ENCODE measurements around the gene ITGB3. TPM values are rescaled to one million over a fixed set of nuclear protein-coding genes. Genes with fewer than 3 reads are reported as not detected.

ITGB3 gene
- total RNA-seq, 1 donor from 2014 or later, result 2.2 TPM

GRCh38 chr17:47276868-47277267 lies 23.2 kb downstream of the ITGB3 start:
- DNase-seq, result no peak

DNA sequence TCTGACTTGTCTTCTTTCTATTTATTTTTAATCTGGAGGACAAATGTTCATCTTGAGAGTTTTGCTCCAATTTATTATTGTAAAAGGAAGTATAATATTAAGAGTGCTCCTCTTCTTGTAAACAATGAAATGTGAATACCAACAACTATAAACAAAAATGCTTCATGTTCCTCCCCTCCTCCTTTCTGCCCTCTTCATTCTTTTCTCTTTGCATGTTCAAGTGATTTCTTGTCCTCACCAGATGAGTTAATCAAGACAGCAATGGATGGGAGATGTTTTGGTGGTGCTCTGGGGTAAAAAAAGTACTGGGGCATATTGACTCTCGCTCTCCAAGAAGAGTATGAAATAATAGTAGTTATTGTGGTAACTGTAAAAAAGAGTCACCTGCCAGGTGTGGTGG lies 24.3 kb downstream of the ITGB3 start:
- no peak for DNase-seq

- no peak for DNase-seq
Observed at GRCh38 chr17:47278561-47278960, 24.9 kb downstream of the ITGB3 start.

DNA sequence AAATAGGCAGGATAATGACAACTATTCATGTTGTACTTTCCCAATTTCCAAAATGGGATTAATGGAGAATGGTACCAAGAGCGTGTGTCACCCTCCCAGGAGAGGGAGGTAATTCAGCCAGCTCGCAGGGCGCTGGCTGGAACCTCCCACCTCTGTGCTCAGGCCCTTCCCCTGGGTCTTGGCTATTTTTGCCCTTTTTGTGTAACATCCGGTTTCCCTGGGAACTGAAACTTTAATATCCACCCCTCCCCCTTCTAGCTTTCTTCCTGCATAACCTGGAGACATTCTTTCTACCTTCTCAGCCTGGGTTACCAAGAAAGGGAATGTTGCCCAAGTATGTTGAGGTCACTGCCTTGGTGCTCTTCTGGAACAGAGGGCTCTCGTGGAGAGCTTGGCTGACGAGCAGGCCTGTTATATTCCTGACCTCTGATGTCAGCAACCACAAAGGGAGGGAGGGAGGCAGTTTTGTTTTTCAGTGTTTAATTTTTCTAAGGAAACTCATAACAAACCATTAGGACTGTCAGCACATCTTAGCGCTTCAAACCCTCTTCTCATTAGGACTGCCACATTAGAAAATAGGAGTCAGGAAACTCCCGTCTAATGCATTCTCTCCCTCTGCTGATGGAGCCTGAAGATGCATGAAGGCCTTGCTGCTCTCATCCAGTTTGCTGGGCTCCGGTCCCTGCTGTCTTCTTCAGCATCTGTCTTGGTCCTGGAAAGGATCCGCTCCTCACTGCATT lies 25.6 kb downstream of the ITGB3 start:
- DNase-seq, result no peak

GRCh38 chr17:47280072-47280811 lies 26.6 kb downstream of the ITGB3 start:
- DNase-seq, result no peak

GRCh38 chr17:47281216-47281615 lies 27.6 kb downstream of the ITGB3 start:
- no peak for DNase-seq

DNA sequence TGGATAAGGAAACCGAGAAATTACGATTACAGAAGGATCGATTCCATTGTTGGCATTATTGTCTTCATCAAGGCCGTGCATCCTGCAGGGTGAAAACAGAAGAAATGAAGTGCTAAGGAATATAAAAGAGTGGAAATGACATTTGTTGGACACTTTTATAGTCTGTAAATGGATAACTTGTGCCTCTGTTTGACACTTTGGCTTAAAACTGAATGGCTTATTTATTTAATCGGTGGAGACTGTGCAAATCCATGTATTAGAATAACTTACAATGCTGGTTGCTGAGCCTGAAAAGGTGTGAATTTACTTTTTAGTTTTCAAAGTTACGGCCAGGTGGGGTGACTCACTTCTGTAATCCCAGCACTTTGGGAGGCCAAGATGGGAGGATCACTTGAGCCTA lies 31.4 kb downstream of the ITGB3 start:
- DNase-seq, result no peak

DNA sequence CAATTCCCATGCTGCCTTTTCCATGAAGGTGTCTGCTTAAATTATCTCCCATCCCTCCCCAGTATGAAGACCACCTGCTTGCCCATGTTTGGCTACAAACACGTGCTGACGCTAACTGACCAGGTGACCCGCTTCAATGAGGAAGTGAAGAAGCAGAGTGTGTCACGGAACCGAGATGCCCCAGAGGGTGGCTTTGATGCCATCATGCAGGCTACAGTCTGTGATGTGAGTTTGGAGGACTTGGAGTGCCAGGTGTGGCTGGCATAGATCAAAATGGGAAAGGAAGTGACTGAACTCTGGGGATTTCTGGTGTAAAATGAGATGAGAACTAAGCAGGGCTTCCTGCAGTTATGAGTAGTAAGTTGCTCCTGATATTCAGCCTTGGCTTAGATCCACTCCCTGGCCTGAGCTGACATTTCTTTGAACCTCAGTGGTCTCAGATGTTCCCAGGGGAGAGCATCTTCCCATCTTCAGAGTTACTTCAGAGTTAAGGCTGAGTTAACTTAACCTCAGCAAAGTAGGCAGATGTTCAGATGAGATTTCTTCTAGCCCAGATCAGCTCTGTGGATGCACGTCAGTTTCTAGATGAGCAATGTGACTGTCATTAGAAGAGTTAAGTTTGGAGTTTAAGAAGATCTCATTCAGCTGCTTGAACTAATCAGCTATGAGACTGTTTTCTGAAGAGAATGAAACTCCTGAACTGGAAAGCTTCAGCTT lies 32.7 kb downstream of the ITGB3 start:
- DNase-seq, result no peak

- no peak for DNase-seq
Observed at GRCh38 chr17:47287068-47287467, 33.4 kb downstream of the ITGB3 start.

DNA sequence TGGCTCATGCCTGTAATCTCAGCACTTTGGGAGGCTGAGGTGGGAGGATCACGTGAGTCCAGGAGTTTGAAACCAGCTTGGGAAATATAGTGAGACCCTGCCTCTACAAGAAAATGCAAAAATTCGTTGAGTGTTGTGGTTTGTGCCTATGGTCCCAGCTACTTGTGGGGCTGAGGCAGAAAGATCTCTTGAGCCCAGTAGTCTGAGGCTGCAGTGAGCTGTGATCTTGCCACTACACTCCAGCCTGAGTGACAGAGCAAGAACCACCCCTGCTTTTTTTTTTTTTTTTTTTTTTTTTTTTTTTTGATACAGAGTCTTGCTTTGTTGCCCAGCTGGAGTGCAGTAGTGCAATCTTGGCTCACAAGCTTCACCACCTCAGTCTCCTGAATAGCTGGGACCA lies 34.0 kb downstream of the ITGB3 start:
- no peak for DNase-seq

GRCh38 chr17:47288531-47289116 lies 35.0 kb downstream of the ITGB3 start:
- no peak for DNase-seq

- no peak for DNase-seq
Observed at GRCh38 chr17:47289302-47289701, 35.7 kb downstream of the ITGB3 start.

DNA sequence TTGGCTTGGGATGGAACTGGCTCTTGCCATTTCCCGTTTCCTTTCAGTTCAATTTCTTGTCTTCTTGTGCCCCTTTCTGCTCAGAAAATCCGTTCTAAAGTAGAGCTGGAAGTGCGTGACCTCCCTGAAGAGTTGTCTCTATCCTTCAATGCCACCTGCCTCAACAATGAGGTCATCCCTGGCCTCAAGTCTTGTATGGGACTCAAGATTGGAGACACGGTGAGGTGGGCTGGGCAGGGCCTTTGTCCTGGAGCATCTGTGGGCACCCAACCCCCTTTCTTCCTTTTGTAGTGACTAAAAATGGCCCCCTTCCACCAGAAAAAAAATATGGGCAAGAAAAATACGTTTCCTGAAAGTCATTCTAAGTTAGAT lies 37.2 kb downstream of the ITGB3 start:
- DNase-seq, result no peak

DNA sequence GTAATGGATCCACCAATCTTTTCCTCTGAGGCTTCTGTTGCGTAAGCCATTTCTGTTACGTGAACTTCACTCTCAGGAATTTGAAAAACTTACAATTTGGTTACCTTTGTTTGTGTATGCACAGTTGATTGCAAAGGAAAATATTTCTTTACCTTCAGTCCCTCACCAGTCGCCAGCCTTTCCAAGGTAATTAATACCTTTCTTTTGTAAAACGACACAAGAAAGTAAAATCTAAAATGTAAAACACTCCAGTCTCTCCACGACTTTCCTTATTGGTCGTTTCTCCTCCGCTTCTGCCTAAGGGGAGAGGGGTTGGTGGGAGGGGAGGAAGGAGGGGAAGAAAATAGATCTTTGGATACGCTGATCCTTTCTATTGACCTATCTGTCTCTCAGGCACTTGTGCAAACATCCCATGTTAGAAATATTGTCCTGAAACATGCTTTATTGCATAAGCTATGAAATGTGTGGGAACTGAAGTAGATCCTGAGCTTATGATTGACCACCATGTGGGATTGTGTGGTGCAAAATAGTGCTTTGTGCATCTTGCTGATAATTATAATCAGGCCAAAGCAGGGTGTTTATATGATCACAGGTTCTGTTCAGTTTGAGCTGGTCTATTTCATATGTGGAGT lies 37.7 kb downstream of the ITGB3 start:
- no peak for DNase-seq

GRCh38 chr17:47292206-47292605 lies 38.6 kb downstream of the ITGB3 start:
- no peak for DNase-seq

- DNase-seq, result peak; percentile 33
Observed at GRCh38 chr17:47295037-47295873, 41.6 kb downstream of the ITGB3 start.

DNA sequence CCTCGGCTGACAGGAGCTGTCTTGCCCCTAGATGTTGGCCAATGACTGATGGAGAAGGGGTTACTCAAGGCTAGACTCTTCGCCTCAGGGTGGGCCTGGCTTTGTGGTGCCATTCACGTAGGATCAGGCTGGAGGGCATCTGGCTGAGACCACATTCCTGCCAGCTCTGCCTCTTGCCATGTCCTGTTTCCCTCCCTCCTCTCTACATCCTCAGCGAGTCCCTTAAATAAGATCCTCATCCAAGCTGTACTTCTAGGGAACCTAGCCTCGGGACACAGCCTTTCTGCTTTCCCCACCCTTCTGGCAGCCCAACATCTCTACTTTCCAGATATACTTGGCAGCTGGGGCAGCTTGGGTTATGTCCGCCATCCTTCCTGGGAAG lies 42.2 kb downstream of the ITGB3 start:
- no peak for DNase-seq

DNA sequence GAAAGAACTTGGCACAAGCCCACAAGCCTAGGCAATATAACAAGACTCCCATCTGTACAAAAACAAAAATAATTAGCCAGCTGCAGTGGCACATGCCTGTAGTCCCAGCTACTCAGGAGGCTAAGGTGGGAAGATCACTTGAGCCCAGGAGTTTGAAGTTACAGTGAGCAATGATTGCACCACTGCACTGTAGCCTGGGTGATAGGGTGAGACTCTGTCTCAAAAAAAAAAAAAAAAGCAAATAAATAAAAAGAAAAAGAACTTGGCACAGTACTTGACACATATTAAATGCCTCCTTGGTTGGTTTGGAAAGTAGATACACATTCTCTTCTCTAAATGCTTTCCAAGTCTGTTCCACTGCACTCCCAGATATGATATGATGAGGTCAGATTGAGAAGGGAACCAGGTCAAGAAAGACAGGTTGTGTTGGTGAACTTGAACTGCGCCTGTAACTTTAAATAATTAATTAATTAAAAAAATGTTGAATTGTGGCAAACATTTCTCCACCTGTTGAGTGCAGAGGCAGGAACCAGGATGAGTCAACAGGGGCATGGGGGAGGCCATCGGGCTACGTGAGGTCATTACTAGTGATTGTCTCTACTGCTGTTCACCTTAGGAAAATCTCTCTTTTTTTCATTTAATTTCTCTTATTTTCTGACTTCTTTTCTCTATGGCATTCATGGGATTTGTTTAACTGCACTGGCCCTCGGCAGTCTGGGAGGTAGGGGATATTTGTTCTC lies 44.2 kb downstream of the ITGB3 start:
- no peak for DNase-seq

GRCh38 chr17:47298712-47299111 lies 45.1 kb downstream of the ITGB3 start:
- no peak for DNase-seq

DNA sequence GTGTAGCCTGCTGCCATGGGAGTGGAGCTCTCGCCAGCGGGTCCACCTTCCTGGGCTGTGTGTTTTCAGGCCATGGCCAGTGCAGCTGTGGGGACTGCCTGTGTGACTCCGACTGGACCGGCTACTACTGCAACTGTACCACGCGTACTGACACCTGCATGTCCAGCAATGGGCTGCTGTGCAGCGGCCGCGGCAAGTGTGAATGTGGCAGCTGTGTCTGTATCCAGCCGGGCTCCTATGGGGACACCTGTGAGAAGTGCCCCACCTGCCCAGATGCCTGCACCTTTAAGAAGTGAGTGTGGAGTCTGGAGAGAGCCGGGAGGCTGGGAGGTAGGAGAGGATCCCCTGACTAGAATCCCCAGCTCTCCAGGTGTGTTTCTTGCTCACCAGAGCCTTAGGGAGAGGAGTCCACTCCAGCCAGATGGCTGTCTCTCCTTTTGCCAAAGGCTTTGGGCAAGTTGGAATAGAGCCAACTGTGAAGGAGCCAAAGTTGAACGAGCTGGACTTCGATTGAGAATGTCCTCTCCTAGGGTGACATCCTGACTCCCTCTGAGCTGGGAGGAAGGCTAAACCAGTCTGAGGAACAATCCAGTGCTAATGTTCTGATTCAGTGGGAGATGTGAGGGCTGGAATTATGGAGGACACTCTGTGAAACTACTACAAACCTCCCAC lies 45.7 kb downstream of the ITGB3 start:
- DNase-seq, result no peak

All from occipital lobe (tissue), 2 donors.